Left renal pelvis (tissue), 4 donors: ENCODE data around the gene CCDC92. TPM values are rescaled to one million over a fixed set of nuclear protein-coding genes. Genes with fewer than 3 reads are reported as not detected.

Experiments
- DNase-seq, 4 donors: peaks; one replicate each; pipeline ENCODE4 v3.0.0-alpha.2; 2013; ENCODE audit warnings: low read depth in 4 of 4, low spot score in 3 of 4
- polyA plus RNA-seq, 4 donors: library from polyadenylated mRNA; unstranded; fragments of 120-200 nt; gene quantifications; one replicate each; pipeline ENCODE4 v1.2.1, GENCODE V29; 2013; ENCODE audit not compliant: insufficient read length in 4 of 4

The CCDC92 gene
- polyA plus RNA-seq, 4 donors: 34.4 to 54.1 (median 42.7) TPM

DNA sequence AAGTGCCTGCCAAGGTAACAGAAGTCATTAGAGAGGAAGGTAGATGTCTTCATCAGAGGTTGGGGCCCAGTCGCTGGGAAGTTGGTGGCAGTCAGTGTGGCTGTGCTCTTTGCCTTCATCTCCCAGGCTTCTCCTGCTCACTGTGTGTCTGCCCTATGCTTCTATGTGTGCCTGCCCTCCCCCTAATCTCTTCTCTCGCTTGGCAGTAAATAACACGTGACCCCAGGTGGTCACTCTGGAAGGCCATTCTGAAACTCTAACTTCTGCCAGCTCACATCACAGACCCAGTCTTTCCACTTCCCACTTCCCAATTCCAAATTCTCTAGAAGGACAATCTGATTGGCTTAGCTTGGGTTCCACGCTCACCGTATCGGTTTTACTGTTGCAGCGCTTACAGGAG is 9.6 kb upstream of the CCDC92 start:
- DNase-seq: no peak

DNA sequence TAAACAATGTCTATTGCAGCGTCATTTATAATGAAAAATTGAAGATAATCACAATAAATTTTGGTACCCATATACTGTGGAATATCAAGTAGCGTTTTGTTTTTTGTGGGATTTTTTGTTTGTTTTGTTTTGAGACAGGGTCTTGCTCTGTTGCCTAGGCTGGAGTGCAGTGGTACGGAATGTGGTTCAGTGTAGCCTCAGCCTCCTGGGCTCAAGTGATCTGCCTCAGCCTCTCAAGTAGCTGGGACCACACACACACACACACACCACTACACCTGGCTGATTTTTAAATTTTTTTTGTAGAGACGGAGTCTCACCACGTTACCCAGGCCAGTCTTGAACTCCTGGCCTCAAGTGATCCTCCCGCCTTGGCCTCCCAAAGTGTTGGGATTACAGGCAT is 6.9 kb upstream of the CCDC92 start:
- no peak for DNase-seq

DNA sequence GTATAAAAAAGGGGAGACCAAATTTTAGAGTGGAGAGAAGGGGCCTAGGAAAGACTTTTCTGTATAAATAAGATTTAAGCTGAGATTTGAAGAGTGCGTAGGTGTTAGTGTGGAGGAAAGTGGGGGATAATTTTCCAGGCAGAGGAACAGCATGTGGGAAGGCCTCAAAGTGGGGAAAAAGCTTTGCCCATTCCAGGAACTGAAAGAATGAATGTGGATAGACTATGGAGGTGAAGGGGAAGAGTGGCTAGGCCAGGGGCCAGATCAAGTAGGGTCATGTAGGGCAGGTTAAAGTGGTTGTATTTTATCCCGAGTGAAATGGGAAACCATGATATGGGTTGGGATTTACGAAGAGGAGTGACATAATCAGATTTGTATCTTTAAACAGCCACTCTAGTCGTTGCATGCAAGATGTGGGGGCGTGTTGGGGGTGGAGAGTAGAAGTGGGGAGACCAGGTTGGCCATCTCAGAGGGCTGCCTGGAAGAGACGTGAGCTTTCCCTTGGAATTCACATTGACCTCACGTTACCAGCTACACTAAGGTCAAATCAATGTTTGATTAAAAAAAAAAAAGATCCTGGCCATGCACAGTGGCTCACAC is 3.7 kb upstream of the CCDC92 start:
- no peak for DNase-seq

DNA sequence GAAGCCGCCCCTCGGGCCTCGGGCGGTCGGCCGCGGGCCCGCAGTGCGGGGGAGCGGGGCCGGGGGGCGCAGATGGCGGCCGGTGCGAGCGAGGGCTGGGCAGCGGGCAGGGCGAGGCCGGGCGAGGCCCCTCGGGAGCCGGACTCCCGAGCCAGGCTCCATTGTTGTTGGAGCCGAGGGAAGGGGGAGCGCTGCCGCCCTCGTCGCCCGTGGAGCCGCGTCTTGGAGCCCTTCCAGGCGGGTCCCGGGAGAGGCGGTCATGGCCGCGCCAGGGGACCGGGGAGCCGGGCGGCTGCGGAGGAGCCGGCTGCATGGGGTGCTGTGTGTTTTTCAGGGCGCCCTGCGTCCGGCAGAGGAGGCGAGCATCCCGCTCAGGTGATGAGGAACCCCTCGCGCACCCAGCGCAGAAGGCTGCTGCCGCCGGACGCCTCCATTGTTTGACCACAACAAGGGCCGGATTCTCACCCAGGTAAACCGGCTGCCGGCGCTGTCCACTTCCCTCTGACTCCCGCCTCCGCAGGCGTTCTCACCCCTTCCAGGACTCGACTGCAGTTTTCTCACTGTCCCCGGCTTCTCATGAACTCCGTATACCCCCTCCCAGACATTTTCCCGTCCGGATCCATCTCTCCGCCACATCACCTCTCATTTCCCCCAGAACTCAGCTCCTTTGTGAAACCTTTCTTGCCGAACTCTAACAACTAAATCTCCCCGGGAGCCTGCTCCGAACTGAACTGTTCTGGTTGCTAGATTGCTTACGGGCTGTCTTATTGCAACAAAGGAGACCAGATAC is 1.1 kb upstream of the CCDC92 start:
- DNase-seq: peak in 1 of 4 donors; percentile 11

DNA sequence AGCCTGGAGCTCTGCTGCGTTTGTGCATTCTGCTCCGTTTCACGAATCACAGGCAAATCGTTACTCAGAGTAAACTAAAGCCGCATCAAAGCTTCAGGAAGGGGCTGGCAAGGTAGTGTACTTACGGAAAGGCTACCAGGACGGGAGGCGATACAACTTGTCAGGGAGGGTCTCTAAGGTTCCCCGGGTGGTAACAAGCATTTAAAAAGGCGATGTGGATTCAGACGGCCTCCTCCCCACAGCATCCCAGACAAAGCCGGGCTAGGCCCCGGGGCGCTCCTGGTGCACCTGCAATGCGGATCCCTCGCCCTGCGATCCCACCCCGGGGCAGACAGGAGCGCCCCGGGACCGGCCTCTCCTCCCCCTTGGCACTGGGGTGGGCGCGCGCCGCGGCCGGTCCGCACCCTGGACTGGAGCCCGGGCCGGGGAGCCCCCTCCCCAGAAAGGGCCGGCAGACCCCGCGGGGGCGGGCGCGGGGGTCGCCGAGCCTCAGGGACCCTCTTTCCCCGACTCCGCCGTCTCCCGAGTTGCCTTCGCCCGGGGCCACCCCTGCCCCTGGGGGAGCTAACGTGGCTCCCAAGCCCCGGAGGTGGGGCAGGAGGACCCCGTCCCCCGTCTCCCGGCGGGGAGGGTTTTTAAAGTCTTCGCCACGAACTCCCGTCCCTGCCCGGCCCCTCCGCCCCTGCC is 718 bp downstream of the CCDC92 start:
- DNase-seq: peak in 1 of 4 donors; percentile 42

DNA sequence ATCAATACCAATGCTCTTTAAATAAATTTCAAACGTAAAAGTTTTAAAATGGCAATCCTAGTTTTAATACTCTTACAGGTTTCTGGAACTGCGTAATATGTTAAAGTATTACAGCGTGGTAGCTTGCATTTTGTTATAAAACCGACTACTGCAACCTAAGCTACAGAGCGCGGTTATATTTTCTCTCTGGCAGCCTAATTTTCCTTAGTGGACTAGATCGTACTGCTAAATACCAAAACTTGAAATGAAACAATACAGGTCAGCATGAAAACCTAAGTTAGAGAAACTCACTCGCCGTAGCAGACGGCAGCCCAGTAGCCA is 1.2 kb downstream of the CCDC92 start:
- no peak for DNase-seq

DNA sequence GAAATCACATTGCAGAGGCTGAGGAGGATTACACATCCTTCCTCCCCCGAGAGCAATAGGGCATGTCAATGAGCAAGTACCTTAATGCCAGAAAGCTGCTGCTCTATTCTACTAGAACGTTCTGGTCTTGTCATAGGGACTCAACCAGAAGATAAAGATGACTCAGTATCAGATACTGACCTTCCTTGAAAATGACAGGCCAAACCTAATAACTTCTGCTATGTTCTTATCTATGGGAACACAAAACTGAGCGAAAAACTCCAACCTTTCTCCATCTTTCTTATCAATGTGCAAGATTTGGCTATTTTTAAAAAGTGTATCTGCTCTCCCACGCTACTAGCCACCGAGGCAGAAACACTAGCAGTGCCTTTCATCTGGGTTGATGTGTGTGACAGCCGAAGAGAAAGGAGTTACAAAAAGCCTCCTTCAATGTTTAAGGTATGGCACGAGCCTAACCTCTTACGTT is 5.5 kb downstream of the CCDC92 start:
- no peak for DNase-seq

DNA sequence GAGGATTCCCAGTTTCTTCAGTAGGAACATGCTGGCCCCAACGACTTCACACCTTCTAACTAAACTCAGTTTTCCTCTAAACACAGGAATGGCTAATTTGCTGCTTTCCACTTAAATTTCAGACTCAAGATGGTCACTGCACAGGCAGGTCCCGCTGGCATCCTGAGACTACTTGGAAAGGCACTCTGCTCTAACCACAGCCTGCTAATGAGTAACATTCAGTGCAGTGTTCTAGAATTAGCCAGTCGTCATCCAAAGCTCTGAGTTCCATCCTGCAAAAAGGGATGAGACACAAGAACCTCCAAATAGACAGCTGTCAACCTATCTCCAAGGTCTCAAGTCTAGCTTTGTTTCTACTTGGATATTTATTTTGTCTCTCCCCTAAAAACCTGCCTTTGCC is 6.0 kb downstream of the CCDC92 start:
- DNase-seq: no peak

DNA sequence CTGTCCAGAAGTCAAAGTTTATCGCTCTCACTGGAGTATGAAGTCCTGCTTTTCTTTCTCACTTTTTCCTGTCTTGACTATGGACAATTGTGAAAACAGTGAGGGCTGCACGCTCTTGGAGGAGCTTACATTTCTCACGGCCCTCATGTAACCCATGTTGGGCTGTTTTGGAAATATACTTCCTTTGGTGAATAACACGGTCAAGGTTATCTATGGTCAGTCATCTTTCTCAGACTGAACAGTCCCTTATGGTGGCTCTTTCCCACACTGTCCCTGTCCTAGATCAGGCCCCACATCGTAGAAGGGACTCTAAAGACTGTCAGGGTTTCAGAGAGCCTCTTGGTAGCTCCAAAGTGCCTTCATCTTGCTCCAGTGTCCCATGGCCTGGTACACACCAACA is 7.2 kb downstream of the CCDC92 start:
- DNase-seq: no peak

DNA sequence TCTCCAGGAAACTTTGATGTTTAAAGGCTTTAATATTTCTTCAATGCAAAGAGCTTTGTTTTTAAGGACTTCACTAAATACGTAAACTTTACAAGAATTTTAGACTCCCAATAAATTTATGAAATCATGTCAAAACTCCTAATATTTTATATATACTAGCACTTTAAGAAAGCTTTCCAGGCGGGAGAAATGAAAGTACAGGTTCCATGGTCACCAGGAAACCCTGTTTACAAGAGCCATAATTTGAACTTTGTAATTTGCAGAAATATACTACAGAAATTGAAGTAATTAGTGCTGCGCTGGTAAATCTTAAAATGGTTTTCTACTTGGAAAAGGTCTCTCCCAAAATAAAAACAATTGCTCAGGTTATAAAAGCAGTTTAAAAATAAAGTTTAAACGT is 8.8 kb downstream of the CCDC92 start:
- no peak for DNase-seq

DNA sequence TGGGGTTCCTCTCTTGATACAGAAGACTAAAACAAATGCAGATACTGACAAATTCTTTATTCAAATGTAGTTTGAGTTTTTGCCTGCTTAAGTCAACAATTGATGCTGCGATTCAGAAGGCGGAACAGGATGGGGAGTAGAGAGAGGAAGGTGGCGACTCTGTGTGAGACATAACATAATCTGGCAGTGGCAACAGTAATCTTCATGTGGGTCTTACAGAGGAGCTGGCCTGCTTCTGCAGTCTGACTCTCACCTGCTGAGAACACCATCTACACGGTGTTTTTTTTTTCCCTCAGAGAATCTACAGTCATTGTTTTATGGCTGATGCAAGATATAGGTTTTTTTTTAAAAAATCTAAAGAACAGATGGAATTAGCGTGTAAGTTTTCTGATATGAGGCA is 10.1 kb downstream of the CCDC92 start:
- no peak for DNase-seq

DNA sequence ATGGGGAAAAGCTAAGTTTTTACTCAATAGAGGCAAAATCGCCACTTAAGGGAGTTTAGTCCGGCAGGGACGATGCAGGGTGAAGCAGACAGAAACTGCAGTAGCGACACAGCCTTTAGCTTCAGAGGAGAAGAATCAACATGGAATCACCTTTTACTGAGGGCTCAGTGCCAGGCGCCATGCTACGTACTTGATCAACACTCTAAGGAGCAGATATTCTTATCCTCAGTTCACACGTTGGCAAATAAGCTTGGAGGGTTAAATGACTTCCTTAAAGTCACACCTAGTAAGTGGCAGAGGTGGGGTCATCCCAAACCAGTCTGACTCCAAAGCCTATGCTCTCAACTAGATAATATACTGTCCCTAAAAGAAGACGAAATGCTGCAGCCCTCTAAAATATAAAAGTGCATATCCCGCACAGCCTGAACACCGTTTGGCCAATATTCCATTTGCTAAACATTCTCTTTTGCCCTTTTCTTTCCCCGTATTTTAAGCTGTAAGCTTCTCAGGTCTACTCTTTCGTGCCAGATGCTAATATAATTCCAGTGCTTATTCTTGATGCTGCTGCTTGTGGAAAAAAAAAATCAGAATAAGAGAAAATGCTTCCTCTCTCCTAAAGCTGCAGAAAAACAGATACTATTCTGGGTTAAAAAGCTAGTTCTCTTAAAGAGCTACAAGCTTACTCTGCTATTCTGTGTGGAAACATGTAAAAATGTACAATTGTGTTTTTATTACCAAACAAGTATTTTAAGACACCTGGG is 10.9 kb downstream of the CCDC92 start:
- no peak for DNase-seq

DNA sequence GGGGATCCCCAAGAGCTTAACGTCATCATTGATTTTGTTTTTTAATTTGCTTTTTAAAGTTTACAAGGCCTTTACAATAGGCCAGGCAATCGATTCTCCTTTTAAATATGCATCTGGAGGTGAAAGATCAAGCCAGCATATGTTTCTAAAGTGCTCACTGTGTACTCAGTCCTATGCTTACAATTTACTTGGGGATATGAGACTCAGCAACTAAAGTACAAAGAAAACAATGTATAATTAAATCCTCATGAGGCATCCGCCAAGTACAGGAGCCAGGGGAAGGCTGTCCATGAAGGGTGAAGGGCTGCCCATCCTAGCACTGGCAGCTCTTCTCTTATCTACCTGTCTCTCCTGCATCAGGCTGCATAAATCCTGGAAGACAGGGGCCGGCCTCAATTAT is 11.8 kb downstream of the CCDC92 start:
- no peak for DNase-seq

DNA sequence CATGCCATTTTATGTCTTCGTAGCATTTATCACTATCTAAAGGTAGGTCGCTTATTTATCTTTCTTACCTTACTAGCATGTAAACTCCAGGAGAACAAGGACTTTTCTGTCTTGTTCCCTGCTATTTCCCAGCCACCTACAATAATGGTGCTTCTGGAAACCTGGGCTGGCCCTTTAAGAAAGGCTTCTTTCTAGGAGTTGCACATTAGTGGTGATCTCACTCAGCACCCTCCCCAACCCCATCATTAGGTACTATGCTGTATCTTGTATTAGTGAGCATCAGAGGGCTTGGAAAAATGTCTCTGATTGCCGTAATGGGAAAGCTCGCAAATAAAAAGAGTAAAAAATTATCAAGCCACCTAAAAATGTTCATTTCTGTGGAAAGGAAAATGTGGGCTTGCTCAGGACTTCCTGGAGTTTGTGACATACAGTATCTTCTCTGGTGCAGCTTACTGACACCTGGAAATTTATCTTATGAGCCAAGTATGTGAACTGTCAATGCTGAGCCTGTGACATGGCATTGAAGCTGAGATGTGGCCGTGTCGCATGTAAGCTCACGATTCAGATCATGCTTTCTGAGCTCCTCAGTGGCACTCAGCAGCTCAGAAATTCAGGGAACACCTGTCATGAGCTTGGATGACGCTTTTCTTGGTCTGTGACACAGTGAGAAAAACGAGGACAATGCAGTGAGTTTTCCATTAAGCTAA is 12.4 kb downstream of the CCDC92 start:
- no peak for DNase-seq

DNA sequence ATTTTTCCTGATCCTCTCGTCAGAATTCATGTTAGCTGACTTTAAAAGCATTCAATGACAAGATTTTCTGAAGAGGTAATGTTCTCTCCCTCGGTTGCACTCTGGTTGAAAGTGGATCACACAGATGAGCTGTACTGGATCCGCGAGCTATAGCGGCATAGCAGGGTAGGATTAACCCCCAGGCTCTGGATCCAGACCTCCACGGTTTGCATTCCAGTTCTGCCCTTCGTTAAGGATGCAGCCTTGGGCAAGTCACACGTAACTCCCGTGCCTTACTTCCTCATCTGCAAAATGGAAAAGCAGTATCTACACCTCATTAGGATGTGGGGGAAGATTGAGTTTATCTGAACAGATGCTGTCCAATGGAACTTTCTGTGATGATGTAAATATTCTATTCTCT is 13.8 kb downstream of the CCDC92 start:
- no peak for DNase-seq

DNA sequence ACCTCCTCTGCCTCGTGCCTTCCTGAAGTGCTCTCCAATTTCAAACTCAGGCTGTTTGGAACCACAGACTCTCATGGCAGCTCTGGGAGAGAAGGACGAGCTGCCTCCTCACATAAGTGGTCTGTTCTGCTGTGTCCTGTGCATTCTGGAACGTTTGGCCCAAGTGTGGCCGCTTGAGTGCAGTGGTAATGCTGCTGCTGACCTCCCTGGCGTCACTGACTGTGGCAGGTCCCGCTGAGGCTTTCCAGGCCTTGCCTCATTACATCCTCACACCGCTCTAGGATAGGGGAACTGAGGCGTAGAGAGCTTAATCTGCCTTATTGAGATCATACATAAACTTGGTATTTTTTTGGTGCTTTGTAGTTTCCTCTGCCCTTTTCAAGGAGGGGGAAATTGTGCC is 14.2 kb downstream of the CCDC92 start:
- DNase-seq: no peak

DNA sequence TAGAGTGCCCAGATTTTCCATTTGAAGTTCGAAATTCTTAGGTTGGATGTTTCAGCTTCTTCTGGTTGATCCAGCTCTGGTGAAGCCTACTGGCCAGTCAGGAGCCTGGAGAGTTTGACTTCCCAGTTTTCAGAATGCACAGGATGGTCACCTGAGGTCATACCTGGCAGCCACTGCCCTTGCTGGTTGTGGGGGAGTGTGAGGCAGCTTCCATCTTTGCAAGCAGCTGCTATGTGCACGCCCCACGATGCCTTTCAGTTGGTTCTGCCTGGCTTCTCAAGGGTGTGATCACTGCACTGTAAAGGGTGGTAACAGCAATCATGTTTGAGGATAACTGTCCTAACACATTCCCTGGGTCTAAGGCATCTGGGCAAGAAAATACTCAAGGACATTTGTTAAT is 15.4 kb downstream of the CCDC92 start:
- no peak for DNase-seq

DNA sequence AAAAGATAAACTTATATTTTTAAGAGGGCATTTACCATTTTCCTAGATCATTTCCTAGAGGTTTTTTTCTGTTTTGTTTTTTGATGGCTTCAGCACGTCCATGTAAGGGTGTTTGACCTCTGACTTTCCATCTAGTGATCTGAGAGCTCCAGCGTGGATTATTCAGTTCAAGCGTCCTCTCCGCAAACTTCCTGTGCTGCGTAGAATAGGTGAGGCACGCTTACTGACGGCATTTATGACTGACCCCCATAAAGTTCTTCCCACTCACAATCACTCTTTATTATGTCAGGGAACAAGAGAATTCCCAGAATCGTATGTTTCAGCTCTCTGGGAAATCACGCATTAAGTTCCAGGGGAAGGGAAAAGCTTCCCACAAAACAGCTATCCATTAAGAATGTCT is 16.4 kb downstream of the CCDC92 start:
- DNase-seq: no peak

DNA sequence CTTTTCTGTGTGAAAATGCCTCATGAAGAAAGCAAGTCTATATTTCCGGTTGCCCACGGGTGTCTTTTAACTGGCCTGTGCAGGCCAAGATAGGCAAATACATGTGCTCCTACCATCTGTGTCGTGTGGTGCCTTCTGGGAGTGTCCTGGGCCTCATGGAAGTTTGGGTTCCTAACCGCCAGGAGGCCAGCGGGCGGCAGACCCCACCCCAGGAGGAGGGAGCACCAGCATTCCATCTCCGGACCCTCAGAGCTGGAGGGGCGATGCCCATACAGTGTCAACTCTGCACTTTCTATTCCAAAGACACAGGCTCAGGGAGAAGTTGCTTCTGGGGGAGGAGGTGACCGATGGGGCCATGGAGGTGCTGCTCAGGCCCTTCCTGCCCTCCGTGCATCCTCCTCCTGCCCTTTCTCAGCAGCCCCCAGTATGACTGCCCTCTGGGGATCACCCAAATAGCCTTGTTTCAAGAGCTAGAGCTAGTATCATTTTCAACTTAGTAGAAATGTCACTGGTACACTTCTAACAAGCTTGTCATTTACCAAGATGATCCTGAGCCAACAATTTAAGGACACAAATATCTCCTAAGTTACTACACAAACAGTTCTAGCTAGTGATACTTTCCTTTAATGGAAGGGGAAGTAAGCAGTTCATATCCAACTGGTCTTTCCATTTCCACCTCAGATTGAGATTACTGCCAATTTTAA is 17.8 kb downstream of the CCDC92 start:
- no peak for DNase-seq

DNA sequence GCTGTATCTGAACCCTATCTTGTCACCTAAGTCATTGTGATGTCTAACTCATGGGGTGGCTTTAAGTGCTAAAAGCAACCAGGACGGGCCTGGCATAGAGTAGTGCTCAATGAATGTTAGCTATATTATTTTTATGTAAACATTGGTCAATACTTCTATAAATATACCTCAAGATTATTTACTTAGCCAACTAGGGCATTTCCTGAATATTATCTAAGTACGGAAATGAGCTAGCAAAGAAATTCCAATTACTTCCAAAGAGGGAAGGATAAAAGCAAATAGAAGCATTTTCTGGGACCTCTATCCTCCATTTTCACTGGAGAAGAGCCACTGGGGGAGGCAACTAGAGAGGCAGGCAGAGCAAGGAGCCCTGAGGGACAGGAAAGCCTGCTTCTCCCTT is 20.6 kb downstream of the CCDC92 start:
- DNase-seq: no peak
